Progenitor cell of endocrine pancreas (in vitro differentiated cells): ENCODE measurements around the gene SLCO2A1. TPM values are rescaled to one million over a fixed set of nuclear protein-coding genes. Genes with fewer than 3 reads are reported as not detected.

ENCODE experiments used
- DNase-seq: peaks from one replicate; pipeline ENCODE4 v3.0.0; 2021; ENCODE audit warnings: low spot score; ENCODE audit not compliant: unreplicated experiment
- H3K27ac Mint-ChIP-seq: 2 replicates; pipeline ENCODE4 v1.8.0; 2021; ENCODE audit warnings: mild to moderate bottlenecking, moderate library complexity, mixed read lengths
- H3K27me3 Mint-ChIP-seq: 2 replicates; pipeline ENCODE4 v1.8.0; 2021; ENCODE audit warnings: mixed read lengths
- H3K36me3 Mint-ChIP-seq: 2 replicates; pipeline ENCODE4 v1.8.0; 2022; ENCODE audit warnings: mixed read lengths; ENCODE audit not compliant: insufficient read depth
- H3K4me1 Mint-ChIP-seq: 2 replicates; pipeline ENCODE4 v1.8.0; 2021; ENCODE audit warnings: low read depth, mixed read lengths
- H3K4me3 Mint-ChIP-seq: 2 replicates; pipeline ENCODE4 v1.8.0; 2021; ENCODE audit warnings: low read depth, mild to moderate bottlenecking, moderate library complexity, mixed read lengths
- H3K9me3 Mint-ChIP-seq: 2 replicates; pipeline ENCODE4 v1.8.0; 2021; ENCODE audit warnings: low read depth, mixed read lengths
- CTCF ChIP-seq: fragments of 200-600 bp; sonication (generic); IDR thresholded peaks from one replicate; pipeline ENCODE4 v1.5.0; 2021; ENCODE audit warnings: antibody characterized with exemption, mild to moderate bottlenecking; ENCODE audit not compliant: unreplicated experiment
- total RNA-seq: library from RNA; stranded (reverse); gene quantifications from 2 replicates; pipeline ENCODE4 v1.2.1, GENCODE V29; 2021

The SLCO2A1 gene
- total RNA-seq, 1 donor from 2014 or later = 27.9 TPM

- DNase-seq = no peak
Measured at GRCh38 chr3:134038071-134038491, 8.4 kb upstream of the SLCO2A1 start.

GRCh38 chr3:134037168-134037567, 7.4 kb upstream of the SLCO2A1 start:
- no peak overlapping the region for H3K27ac Mint-ChIP-seq
- peaks cover 14% of the 10 kb centered on the region for H3K27me3 Mint-ChIP-seq
- peaks cover 15% of the 10 kb centered on the region for H3K4me1 Mint-ChIP-seq
- no peak overlapping the region for H3K4me3 Mint-ChIP-seq
- no peak for DNase-seq
- no peaks in the 10 kb centered on the region for H3K36me3 Mint-ChIP-seq
- TF ChIP-seq CTCF = no peak
- H3K9me3 Mint-ChIP-seq = peaks cover 4% of the 10 kb centered on the region

More at GRCh38 chr3:134038071-134038491, 8.4 kb upstream of the SLCO2A1 start:
- peak overlapping the region; percentile 81 for H3K27ac Mint-ChIP-seq
- H3K36me3 Mint-ChIP-seq = peaks cover 2% of the 10 kb centered on the region
- no peak overlapping the region for H3K4me3 Mint-ChIP-seq
- peaks cover 15% of the 10 kb centered on the region for H3K4me1 Mint-ChIP-seq
- peaks cover 10% of the 10 kb centered on the region for H3K9me3 Mint-ChIP-seq
- TF ChIP-seq CTCF = no peak
- H3K27me3 Mint-ChIP-seq = peaks cover 10% of the 10 kb centered on the region

GRCh38 chr3:134036291-134036690, 6.6 kb upstream of the SLCO2A1 start:
- H3K4me3 Mint-ChIP-seq = no peak overlapping the region
- H3K4me1 Mint-ChIP-seq = peaks cover 15% of the 10 kb centered on the region

GRCh38 chr3:134035836-134036235, 6.1 kb upstream of the SLCO2A1 start:
- Mint-ChIP-seq H3K4me1 (peaks cover 15% of the 10 kb centered on the region), H3K4me3 (no peak overlapping the region), H3K9me3 (no peaks in the 10 kb centered on the region), H3K27ac (no peak overlapping the region), H3K27me3 (peaks cover 14% of the 10 kb centered on the region), H3K36me3 (no peaks in the 10 kb centered on the region)
- DNase-seq = no peak
- no peak for TF ChIP-seq CTCF

More at GRCh38 chr3:134036291-134036690, 6.6 kb upstream of the SLCO2A1 start:
- no peak for DNase-seq
- no peaks in the 10 kb centered on the region for H3K36me3 Mint-ChIP-seq
- no peak for TF ChIP-seq CTCF
- H3K27me3 Mint-ChIP-seq = peaks cover 14% of the 10 kb centered on the region
- peak overlapping the region; percentile 49 for H3K27ac Mint-ChIP-seq
- no peaks in the 10 kb centered on the region for H3K9me3 Mint-ChIP-seq

GRCh38 chr3:134034005-134034785, 4.5 kb upstream of the SLCO2A1 start:
- H3K27ac Mint-ChIP-seq = no peak overlapping the region
- no peaks in the 10 kb centered on the region for H3K36me3 Mint-ChIP-seq
- H3K4me1 Mint-ChIP-seq = peaks cover 17% of the 10 kb centered on the region
- H3K4me3 Mint-ChIP-seq = no peak overlapping the region
- H3K9me3 Mint-ChIP-seq = no peaks in the 10 kb centered on the region
- H3K27me3 Mint-ChIP-seq = peaks cover 14% of the 10 kb centered on the region
- DNase-seq = no peak
- no peak for TF ChIP-seq CTCF
